Stimulated activated naive CD8-positive, alpha-beta T cell treated with anti-CD3 and anti-CD28 coated beads, Interleukin-15, Interleukin-2, amounts not matched to agents 100 U/mL and 50 U/mL, for 24 hours (primary cell): ENCODE data around the gene ZNF446.
"Not testable (repeated sequence)": the region's sequence is repeated elsewhere in the genome, so short reads cannot be mapped to it uniquely, and the experiment has no call there.

Experiments
- ATAC-seq: fragments of 150-1000 bp; cut with Tn5 transposase; one replicate; pipeline ENCODE4 v1.10.0; 2021
- DNase-seq: peaks from one replicate; pipeline ENCODE4 v3.0.0; 2021

ZNF446 gene

DNA sequence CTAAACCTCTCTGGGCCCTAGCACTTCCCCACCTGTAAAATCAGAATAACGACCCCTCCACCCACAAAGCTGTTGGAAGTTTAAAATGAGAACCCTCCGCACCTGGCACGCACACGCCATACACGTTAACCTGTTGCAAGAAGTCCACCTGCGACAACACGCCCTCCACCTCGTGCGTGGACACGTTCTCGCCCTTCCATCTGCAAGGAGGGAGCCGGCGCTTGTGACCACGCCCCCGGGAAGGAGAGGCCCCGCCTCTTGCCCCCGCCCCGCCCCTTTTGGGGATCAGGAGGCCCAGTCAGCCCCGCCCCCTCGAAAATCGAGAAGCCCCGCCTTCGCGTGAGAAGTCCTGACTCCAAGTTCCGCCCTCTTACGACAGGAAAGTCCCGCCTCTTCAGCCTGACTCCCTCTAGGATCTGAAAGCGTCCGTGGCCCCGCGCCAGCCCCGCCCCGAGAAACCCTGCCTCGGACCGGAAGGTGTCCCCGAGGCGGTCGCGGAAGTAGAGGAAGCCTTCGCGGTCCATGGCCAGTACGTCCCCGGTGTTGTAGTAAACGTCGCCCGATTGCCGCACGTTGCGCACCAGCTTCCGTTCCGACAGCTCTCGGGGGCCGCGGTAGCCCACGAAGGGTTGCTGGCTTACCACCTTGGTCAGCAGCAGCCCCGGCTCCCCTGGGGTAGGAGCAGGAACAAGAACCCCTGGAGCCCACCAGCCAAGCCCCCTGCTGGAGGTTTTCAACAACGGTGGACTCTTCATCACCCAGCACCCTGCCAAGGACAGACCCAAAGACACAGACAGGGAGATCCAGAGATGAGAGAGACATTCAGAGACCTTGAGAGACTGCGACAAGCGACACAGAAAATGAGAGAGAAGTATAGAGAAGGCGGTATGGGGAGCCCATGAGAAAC, 23.1 kb downstream of the ZNF446 start:
- DNase-seq = peak; percentile 100
- ATAC-seq = peak; percentile 99

DNA sequence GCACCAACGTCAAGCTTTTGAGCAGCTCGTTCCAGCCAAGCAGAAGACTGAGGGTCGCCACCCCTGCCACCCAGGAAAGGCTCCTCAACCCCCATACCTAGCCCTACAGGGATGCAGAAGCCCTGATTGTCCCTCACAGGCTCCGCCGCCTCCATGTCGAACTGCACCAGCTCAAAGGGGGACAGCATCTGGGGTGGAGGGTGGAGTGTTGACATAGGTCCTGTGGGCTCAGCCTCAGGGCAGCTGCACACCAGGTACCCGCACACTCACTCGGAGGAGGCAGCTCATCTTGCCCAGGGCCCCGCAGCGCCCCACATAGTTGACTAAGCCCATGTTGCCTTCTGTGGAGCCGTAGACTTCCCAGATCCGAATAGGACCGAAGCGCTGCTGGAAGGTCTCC, 24.1 kb downstream of the ZNF446 start:
- no peak for DNase-seq
- no peak for ATAC-seq

DNA sequence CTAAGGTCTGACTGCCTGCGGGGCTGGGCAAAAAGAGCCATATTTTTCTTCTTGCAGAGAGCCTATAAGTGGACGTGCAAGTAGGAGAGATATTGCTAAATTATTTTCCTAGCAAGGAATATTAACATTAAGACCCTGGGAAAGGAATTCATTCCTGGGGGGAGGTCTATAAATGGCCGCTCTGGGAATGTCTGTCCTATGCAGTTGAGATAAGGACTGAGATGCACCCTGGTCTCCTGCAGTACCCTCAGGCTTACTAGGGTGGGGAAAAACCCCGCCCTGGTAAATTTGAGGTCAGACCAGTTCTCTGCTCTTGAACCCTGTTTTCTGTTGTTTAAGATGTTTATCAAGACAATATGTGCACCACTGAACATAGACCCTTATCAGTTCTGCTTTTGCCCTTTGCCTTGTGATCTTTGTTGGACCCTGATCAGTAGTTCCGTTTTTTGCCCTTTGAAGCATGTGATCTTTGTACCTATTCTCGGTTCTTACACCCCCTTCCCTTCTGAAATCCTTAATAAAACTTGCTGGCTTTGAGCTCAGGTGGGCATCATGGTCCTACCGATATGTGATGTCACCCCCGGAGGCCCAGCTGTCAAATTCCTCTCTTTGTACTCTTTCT, 31.6 kb downstream of the ZNF446 start:
- DNase-seq, ATAC-seq: not testable (repeated sequence)

DNA sequence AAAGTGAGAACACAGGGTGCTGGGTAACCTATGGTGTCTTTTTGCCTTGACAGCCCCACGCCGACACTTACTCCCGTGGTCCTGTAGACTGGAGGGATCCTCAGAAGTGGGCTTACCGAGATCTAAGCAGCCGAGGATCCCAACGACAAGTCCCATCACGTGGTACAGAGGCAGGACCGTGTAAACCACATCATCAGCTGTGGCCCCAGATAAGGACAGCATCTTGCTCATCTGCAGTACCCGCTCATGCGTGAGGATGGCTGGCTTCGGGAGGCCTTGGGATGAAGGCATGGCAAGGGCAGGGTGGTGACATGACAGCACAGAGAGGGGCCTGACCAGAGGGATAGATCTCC, 33.6 kb downstream of the ZNF446 start:
- DNase-seq (no peak), ATAC-seq (no peak)

DNA sequence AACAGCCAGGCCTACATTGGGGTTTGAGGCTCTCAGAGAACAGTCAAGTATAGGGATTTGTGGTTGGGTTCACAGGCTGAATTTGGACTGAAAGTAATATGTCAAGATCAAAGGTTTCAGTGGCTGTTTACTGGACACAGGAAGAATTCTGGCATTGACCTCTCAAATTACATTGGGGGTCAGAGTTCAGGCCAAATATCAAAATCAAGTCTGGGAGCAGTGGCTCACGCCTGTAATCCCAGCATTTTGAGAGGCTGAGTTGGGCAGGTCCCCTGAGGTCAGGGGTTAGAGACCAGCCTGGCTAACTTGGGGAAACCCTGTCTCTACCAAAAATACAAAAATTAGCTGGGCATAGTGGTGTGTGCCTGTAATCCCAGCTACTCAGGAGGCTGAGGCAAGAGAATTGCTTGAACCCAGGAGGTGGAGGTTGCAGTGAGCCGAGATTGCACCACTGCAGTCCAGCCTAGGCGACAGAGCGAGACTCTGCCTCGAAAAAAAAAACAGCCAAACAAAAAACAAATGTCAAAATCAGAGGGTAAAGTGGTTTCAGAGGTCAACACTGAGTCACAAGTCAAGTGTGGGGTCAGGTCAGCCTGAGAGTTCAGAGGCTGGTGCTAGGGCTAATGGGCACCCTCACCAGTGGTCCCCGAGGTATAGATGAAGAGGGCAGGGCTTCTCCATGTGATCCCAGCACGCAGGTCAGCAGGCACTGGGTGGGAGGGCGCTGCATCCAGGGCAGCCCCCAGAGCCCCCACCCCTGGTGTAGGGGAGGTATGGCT, 34.1 kb downstream of the ZNF446 start:
- DNase-seq = no peak
- no peak for ATAC-seq

- no peak for ATAC-seq
These were observed 35.4 kb downstream of the ZNF446 start, which contains the start of gene SLC27A5 for GRCh38 chr19:58511353-58512208. Gene SLC27A5, minus strand, starts transcription at chr19:58511992. Its CDS starts 37 bp downstream, at chr19:58511955.

GRCh38 chr19:58513213-58513693, 37.1 kb downstream of the ZNF446 start:
- ATAC-seq = no peak

More at GRCh38 chr19:58511353-58512208, 35.4 kb downstream of the ZNF446 start, which contains the start of gene SLC27A5:
- no peak for DNase-seq

DNA sequence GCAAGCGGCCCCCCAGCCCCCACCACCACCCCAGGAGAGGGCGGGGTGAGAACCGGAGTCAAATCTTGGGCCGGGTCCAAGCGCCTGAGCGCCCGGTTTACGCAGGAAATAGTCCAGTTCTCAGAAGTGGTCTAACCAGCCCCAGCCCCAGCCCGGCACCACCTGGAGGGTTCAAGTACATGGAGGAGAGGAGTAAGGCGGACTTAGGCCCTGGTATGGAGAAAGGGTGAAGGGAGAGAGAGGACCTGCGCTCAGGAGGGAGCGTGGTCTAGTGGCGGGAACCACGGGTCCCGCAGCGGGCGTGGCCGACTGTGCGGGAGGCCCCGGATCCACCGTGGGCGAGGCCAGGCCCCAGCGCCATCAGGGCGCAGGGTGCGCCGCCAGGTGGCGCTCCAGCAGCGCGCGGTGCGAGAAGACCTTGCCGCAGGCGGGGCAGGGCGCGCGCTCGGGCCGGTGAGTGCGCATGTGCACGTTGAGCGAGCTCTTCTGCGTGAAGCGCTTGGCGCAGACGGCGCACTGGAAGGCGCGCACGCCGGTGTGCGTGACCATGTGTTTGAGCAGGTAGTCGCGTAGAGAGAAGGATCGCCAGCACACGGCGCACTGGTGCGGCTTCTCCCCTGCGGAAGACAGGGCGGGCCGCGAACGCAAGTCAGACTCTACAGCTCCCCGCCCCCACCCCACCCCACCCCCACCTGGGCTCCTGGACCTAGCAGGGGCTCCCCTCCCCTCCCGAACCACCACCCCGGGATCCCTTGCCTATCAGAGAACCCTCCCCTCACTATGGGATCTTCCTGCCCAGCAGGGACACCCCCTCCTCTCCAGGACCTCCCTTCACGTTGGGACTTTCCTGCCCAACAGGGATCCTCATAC, 37.8 kb downstream of the ZNF446 start:
- peak; percentile 98 for DNase-seq
- peak; percentile 88 for ATAC-seq

More at GRCh38 chr19:58513213-58513693, 37.1 kb downstream of the ZNF446 start:
- DNase-seq = no peak

DNA sequence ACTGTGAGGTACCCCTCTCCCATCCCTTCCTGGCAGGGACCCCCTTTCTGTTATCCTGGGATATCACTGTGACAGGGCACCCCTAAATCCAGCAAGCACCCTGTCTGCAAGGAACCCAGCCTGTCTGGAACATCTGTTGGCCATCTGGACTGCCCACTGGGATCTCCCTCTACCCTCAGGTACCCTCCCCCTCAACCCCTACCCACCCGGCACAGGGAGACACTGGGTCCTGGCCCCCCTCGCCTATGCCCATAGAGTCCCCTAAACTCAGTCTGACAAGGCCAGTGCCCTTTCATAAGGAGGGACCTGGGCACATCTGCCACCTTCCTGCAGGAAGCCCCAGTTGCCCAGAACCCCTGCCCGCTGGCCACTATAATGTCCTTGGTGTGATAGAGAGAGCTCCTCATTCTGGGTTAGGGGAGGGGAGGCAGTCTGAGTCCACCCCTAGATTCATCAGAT, 38.4 kb downstream of the ZNF446 start:
- no peak for ATAC-seq
- DNase-seq = no peak

GRCh38 chr19:58515259-58515658, 39.1 kb downstream of the ZNF446 start:
- no peak for ATAC-seq

DNA sequence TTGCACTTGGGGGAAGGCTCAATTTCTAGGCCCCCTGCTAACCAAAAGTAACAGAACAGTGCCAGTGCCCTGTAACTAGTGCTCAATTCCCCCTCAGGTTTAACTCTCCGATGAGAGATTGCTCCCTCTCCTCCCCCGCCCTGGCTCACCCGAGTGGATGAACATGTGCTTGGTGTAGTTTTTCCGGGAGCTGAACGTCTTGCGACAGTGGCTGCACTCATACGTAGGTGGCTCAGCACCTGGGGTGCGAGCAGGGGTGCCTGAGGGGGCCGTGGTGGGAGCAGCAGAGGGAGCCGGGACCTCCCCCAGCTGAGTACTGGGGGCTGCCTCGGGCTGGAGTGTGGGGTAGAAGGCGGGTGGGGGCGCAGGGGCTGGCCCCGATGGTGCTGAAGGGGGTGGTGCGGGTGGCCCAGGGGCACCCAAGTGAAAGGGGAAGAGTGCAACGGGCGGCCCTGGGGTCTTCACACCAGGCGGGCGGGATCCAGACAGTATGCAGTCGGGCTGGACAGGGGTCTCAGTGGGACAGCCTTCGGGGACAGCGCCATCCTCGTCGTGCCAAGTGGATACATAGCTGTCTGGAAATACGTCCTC, 40.2 kb downstream of the ZNF446 start:
- DNase-seq (no peak), ATAC-seq (no peak)

More at GRCh38 chr19:58515259-58515658, 39.1 kb downstream of the ZNF446 start:
- no peak for DNase-seq

- DNase-seq (no peak), ATAC-seq (no peak)
These were observed 41.0 kb downstream of the ZNF446 start for GRCh38 chr19:58516964-58517833.

DNA sequence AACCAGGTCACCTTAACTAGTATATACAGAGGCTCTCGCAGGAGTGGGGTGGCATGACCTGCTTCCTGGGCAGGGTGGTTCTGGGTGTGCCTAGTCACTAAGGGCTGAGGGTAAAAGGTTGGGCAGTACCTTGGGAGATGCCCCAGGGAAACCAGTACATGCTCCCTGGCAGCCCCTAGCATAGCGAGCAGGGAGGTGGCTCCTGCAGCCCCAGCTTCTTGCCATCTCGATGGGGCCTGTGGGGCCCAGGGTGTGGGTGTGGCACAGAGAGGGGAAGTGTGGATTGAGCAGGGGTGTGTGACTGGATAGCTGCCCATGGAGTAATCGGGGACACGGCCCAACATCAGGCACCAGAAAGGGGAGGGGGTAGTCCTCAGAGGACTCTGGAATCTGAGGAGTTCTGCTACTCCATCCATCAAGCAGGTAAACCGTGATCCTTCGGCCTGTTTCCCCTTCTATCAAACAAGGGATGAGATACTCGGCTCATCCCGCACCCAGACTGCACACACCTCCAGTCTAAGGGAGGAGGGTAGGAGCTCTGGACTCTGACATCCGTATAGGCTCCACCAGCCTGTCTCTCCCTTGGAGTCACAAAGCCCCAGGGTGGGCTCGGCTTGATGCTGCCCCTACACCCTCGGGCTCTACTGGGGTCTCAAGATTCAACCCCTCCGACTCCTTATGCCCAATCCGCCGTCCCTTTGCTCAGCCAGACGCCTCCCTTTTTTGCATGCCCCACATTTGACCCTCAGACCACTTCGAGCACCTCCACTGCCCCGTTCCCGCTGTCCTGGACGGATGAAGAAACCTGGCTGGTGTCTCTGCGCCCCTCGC, 42.3 kb downstream of the ZNF446 start:
- ATAC-seq = no peak
- no peak for DNase-seq

GRCh38 chr19:58519087-58519354, 42.9 kb downstream of the ZNF446 start:
- peak; percentile 1 for ATAC-seq
- peak; percentile 64 for DNase-seq

GRCh38 chr19:58519355-58520256, 43.5 kb downstream of the ZNF446 start, which contains the start of gene ZBTB45:
Gene ZBTB45, minus strand, starts transcription at chr19:58519810. Its CDS starts 2,137 bp downstream, at chr19:58517673.
- peak; percentile 86 for ATAC-seq

DNA sequence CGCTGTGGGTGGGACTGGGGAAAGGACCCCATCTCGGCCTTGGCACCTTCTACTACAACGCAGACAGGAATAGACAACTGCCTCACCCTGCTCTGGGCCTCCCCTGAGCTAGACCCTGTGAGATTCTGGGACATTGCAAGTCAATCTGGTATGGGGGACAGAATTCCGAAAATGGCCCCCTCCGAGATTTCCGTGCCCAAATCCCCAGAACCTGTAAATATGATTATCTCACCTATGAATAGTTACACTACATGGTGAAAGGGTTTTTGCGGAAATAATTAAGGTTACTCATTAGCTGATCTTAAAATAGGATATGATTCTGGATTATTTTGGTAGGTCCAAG, 44.1 kb downstream of the ZNF446 start:
- DNase-seq = no peak
- no peak for ATAC-seq

More at GRCh38 chr19:58519355-58520256, 43.5 kb downstream of the ZNF446 start, which contains the start of gene ZBTB45:
- DNase-seq = peak; percentile 96

- no peak for DNase-seq
- ATAC-seq = no peak
These were observed 45.5 kb downstream of the ZNF446 start for GRCh38 chr19:58521651-58522050.
